ENCODE measurements around the gene ADAMTS6.

DNA sequence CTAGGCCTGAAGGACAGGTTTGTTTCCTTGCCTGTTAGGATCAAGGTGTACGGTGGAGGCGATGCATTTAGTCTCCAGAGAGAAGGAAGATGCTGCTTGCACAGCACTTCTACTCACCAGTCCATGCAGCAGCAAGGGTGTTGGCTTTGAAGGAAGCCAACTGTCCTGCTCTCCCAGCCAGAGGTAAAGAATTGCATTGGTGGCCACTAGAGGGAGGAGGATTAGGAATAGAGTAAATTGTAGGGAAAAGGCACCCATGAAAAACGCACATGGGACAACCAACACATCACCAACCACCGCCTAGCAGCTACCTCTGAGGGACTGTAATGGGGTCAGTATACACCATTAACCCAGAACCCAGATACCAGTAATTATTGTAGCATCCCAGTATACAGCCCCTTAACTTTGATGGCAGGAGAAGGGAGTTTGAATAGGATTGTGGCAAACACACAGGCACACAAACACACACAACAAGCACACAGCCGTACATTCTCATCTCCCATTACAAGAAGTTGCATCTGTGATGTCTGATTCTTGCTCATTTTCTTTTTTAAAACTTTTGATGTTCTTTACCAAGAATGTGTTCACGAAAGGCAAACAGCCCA, 267.7 kb downstream of the ADAMTS6 start:
- TF ChIP-seq CTCF (IDR thresholded peaks at IDR 0.05) (peak in 2 of 4 experiments; percentile 27 to 48), POLR2A (IDR thresholded peaks at IDR 0.05) (no peak), POLR2AphosphoS5 (IDR thresholded peaks at IDR 0.05) (no peak), EP300 (IDR thresholded peaks at IDR 0.05) (no peak)
